ENCODE data around the gene TMA16. TPM values are rescaled to one million over a fixed set of nuclear protein-coding genes. Genes with fewer than 3 reads are reported as not detected.

Gene TMA16
- total and polyA plus RNA-seq, 11 donors = 6.1 to 16.9 (median 11.5) TPM

- Histone ChIP-seq H3K4me1 (peaks cover 0 to 22% (median 10%) of the 10 kb centered on the region in 12 donors), H3K27ac (peak overlapping the region in 1 of 12 donors; percentile 92), H3K27me3 (no peaks in the 10 kb centered on the region), H3K9me3 (no peaks in the 10 kb centered on the region), H3K36me3 (peaks cover 0 to 2% (median 0%) of the 10 kb centered on the region in 9 donors), H3K4me3 (no peak overlapping the region)
- DNase-seq (no peak), ATAC-seq (no peak)
- no peak for TF ChIP-seq POLR2A (IDR thresholded peaks at IDR 0.05)
- TF ChIP-seq CTCF (IDR thresholded peaks at IDR 0.05) = no peak
- intact Hi-C loops (cut with DNase I) = loop anchor here in 3 of 10 donors (5.0 to 10.0 kb wide), 2 partner anchors 318 to 326 kb away; partner anchors contain the start of gene NAF1 (in 2 of the 3)
- 91 to 96% (median 94%) methylated on average over 6 of the region's 6 CpGs for WGBS, 4 donors
These were observed 1.5 kb upstream of the TMA16 start for GRCh38 chr4:163492951-163493504.

DNA sequence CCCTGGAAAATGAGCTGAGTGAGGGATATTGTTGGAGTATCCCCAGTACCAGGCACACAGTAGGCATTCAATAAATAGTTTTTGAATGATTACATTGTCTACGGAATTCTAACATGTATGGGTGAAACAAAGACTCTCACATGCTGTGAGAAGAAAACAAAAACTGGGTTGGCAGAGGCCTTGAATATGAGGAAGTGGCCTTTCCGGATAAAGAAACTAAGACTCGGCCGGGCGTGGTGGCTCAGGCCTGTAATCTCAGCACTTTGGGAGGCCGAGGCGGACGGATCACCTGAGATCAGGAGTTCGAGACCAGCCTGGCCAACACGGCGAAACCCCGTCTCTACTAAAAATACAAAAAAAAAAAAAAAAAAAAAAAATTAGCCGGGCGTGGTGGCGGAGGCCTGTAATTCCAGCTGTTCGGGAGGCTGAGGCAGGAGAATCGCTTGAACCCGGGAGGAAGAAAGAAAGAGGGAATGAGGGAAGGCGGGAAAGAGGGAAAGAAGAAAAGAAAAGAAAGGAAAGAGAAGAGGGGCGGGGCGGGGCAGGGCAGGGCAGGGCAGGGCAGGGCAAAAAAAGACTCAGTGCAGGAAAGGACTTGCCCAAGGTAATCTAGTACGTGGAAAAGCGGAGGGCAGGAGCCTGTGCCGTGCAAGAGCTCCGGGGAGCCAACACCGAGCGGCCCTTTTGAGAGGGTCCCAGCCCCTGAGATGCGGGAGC, 689 bp upstream of the TMA16 start:
- 45 to 54% (median 51%) methylated on average over 28 of the region's 28 CpGs for WGBS, 4 donors
- peak in 1 of 4 donors; percentile 23 for ATAC-seq

DNA sequence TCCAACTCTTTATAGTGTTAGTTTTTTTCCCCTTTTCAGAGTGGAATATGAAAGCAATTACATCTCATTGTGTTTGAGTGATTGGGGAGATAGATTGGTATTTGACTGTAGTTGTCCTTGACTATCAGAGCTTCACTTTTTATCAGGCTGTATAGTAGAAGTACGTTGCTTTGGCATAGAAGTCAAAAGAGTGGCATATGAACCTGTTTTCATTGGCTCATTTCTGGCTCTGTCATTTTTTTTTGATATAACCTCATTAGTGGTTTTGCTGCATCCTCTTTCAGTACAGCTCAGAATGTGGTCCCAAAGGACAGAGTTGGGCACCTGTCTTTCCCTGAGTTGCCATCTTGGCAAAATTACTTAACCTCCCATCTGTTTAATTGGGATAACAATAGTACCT, 1.4 kb downstream of the TMA16 start:
- Histone ChIP-seq H3K9me3 (no peaks in the 10 kb centered on the region), H3K36me3 (peaks cover 0 to 2% (median 0%) of the 10 kb centered on the region in 9 donors), H3K4me3 (peak overlapping the region in 5 of 12 donors; percentile 69 to 93 (median 80)), H3K4me1 (peaks cover 0 to 22% (median 10%) of the 10 kb centered on the region in 12 donors), H3K27me3 (no peaks in the 10 kb centered on the region), H3K27ac (no peak overlapping the region)
- intact Hi-C loops (cut with DNase I) = loop anchor here in 1 of 10 donors (10.0 kb wide), 1 partner anchor 321 kb away; no protein-coding TSS in a partner anchor
- TF ChIP-seq POLR2A (IDR thresholded peaks at IDR 0.05) (no peak), CTCF (IDR thresholded peaks at IDR 0.05) (no peak)
- WGBS, 4 donors = 8 to 19% (median 11%) methylated on average over 1 of the region's 1 CpG
- ATAC-seq (no peak), DNase-seq (no peak)

More for the DNA sequence above, 689 bp upstream of the TMA16 start:
- Histone ChIP-seq H3K36me3 (peaks cover 0 to 2% (median 0%) of the 10 kb centered on the region in 9 donors), H3K4me1 (peaks cover 0 to 22% (median 10%) of the 10 kb centered on the region in 12 donors), H3K9me3 (no peaks in the 10 kb centered on the region), H3K27ac (peak overlapping the region; percentile 51 to 92 (median 82)), H3K4me3 (peak overlapping the region; percentile 69 to 98 (median 84)), H3K27me3 (no peaks in the 10 kb centered on the region)
- TF ChIP-seq CTCF (IDR thresholded peaks at IDR 0.05) = no peak
- TF ChIP-seq POLR2A (IDR thresholded peaks at IDR 0.05) = no peak
- intact Hi-C loops (cut with DNase I) = loop anchor here in 3 of 10 donors (5.0 to 10.0 kb wide), 2 partner anchors 319 to 326 kb away; partner anchors contain the start of gene NAF1 (in 2 of the 3)
- DNase-seq = peak in 3 of 5 donors; percentile 25 to 56 (median 28)

DNA sequence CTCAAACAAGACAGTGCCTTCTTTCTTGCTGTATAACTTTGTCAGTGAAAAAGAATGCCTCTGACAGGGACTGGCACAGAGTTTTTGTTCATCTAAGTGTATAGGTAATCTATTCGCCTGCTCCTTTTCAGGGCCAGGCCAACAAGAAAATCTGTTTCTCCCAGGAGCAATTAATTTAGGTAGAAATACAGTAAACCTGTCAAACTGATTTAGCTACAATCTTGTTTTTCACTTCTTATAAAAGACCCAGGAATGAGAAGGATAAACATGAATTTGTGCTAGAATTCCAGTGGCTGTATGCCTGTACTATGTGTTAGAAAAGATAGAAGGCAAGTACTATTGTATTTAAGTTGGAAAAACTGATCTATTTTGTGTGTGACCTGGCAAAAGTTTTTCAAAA, 6.1 kb downstream of the TMA16 start:
- no peak for TF ChIP-seq CTCF (IDR thresholded peaks at IDR 0.05)
- no peak for TF ChIP-seq POLR2A (IDR thresholded peaks at IDR 0.05)
- no peak for ATAC-seq
- no peaks in the 10 kb centered on the region for H3K9me3 ChIP-seq
- WGBS, 4 donors = 94 to 100% (median 95%) methylated on average over 1 of the region's 1 CpG
- H3K4me3 ChIP-seq = no peak overlapping the region
- intact Hi-C loops (cut with DNase I) = no loop called here
- peaks cover 0 to 19% (median 6%) of the 10 kb centered on the region in 12 donors for H3K4me1 ChIP-seq
- no peak overlapping the region for H3K27ac ChIP-seq
- no peaks in the 10 kb centered on the region for H3K27me3 ChIP-seq
- no peak for DNase-seq
- H3K36me3 ChIP-seq = no peaks in the 10 kb centered on the region

Measured in heart left ventricle (tissue), 16 donors.